K562 (cell line): ENCODE data around the gene SFSWAP. TPM values are rescaled to one million over a fixed set of nuclear protein-coding genes. Genes with fewer than 3 reads are reported as not detected.

ENCODE experiments used
- ATAC-seq: fragments of 200-7000 bp; cut with Tn5 transposase; 3 replicates; pipeline ENCODE4 v1.9.1; 2020; ENCODE audit warnings: moderate library complexity
- BruUV-seq: library from RNA; stranded (reverse); fragments of 400-500 nt; replicated peaks from 2 replicates; lab custom pipeline; 2021; lab: Mats Ljungman, UMichigan
- CTCF ChIA-PET: fragments of 300-600 bp; formaldehyde crosslinking; extraction: SDS; loops from one replicate; lab custom pipeline; 2021; ENCODE audit warnings: low intra/inter-chr PET ratio; lab: Yijun Ruan, JAX
- POLR2A ChIA-PET: fragments of 300-600, 350-650 bp; sonication (Branson Sonifier 250); formaldehyde crosslinking; extraction: SDS; loops from one replicate; lab custom pipeline; 2021; ENCODE audit warnings: antibody characterized with exemption, inconsistent platforms; lab: Yijun Ruan, JAX
- DNase-seq, 4 experiments: peaks; one replicate each; pipeline versions ENCODE4 v3.0.0 to v3.0.0-alpha.2; 2011 to 2018; ENCODE audit warnings: low spot score in 3 of 4, mixed read lengths in 3 of 4; ENCODE audit errors: extremely low read depth in 1 of 4
- FAIRE-seq: peaks from 2 replicates; lab custom pipeline; 2011; peaks lifted over from hg19 to GRCh38; lab: Jason Lieb, UNC
- H2AFZ ChIP-seq: 2 replicates; pipeline ENCODE4 v1.6.0; 2011; ENCODE audit warnings: low read depth, low read length, control low read depth, inconsistent platforms
- H3K27ac ChIP-seq: fragments of 200-600 bp; 3 replicates; pipeline ENCODE4 v1.8.0; 2011; ENCODE audit warnings: low read depth, mild to moderate bottlenecking, control low read depth, inconsistent platforms, low read length, moderate library complexity, mixed read lengths; ENCODE audit errors: extremely low read depth
- H3K27me3 ChIP-seq, 2 experiments: fragments of 300-600 bp in 1 of 2; 2 replicates in 1 of 2; 3 replicates in 1 of 2; pipeline versions ENCODE4 v1.6.0 to v1.8.0; 2011; ENCODE audit warnings: inconsistent platforms in 2 of 2, low read length in 2 of 2, mild to moderate bottlenecking in 1 of 2, mixed read lengths in 1 of 2, moderate library complexity in 1 of 2; ENCODE audit not compliant: control insufficient read depth in 2 of 2, insufficient read depth in 2 of 2
- H3K36me3 ChIP-seq: fragments of 300-600 bp; 3 replicates; pipeline ENCODE4 v1.8.0; 2011; ENCODE audit warnings: mild to moderate bottlenecking, low read length, inconsistent platforms; ENCODE audit not compliant: control insufficient read depth, insufficient read depth
- H3K4me1 ChIP-seq, 2 experiments: fragments of 200-600 bp in 1 of 2; replicated peaks in 1 of 2; 2 replicates in 1 of 2; 3 replicates in 1 of 2; pipeline versions ENCODE4 v1.5.1 to v1.8.0; 2011; ENCODE audit warnings: inconsistent platforms in 2 of 2, low read length in 2 of 2, mild to moderate bottlenecking in 1 of 2, mixed read lengths in 1 of 2, moderate library complexity in 1 of 2; ENCODE audit not compliant: control insufficient read depth in 2 of 2, insufficient read depth in 2 of 2
- H3K4me2 ChIP-seq: 2 replicates; pipeline ENCODE4 v1.6.1; 2011; ENCODE audit warnings: low read length, control low read depth, inconsistent platforms, mixed read lengths; ENCODE audit not compliant: insufficient read depth
- H3K4me3 ChIP-seq: fragments of 200-600 bp; sonication (generic), shearing (Covaris generic); 2 replicates; pipeline ENCODE4 v1.5.1; 2016; ENCODE audit warnings: control low read depth, inconsistent platforms
- H3K79me2 ChIP-seq: fragments of 200-600 bp; 3 replicates; pipeline ENCODE4 v1.8.0; 2011; ENCODE audit warnings: low read length, inconsistent platforms; ENCODE audit not compliant: control insufficient read depth, insufficient read depth
- H3K9ac ChIP-seq, 2 experiments: 2 replicates each; pipeline versions ENCODE4 v1.6.0 to v1.6.1; 2011; ENCODE audit warnings: low read depth in 2 of 2, low read length in 2 of 2, control low read depth in 1 of 2, inconsistent platforms in 1 of 2, mild to moderate bottlenecking in 1 of 2, mixed read lengths in 1 of 2; ENCODE audit not compliant: insufficient read depth in 1 of 2
- H3K9me1 ChIP-seq: one replicate; pipeline ENCODE4 v1.6.0; 2011; ENCODE audit warnings: inconsistent platforms, mild to moderate bottlenecking, low read length, moderate library complexity; ENCODE audit not compliant: control insufficient read depth, insufficient read depth
- H3K9me3 ChIP-seq: replicated peaks from 2 replicates; pipeline ENCODE4 v1.5.1; 2011; ENCODE audit warnings: low read depth, low read length, inconsistent platforms; ENCODE audit not compliant: control insufficient read depth, insufficient read depth
- H4K20me1 ChIP-seq: replicated peaks from 2 replicates; pipeline ENCODE4 v1.6.1; 2011; ENCODE audit warnings: low read length, inconsistent platforms, mixed read lengths; ENCODE audit not compliant: control insufficient read depth, insufficient read depth
- DACH1 ChIP-seq: fragments of 450-650 bp; IDR thresholded peaks from 2 replicates; pipeline ENCODE4 v1.6.1; 2018; ENCODE audit not compliant: partially characterized antibody
- MCM3 ChIP-seq: fragments of 450-650 bp; IDR thresholded peaks from 2 replicates; pipeline ENCODE4 v1.6.1; 2016
- MYC ChIP-seq, 2 experiments: fragments of 250-450 bp in 1 of 2; sonication (Bioruptor Pico) in 1 of 2; IDR thresholded peaks; 2 replicates each; pipeline versions ENCODE4 v1.5.1 to v1.6.1; 2012 to 2021; ENCODE audit warnings: low read depth in 2 of 2, borderline replicate concordance in 1 of 2, improper control_type of control experiment in 1 of 2, low read length in 1 of 2, mild to moderate bottlenecking in 1 of 2, moderate library complexity in 1 of 2
- TARDBP ChIP-seq: fragments of 450-650 bp; IDR thresholded peaks from 2 replicates; pipeline ENCODE4 v1.6.1; 2016
- TEAD1 ChIP-seq, 2 experiments: fragments of 450-650 bp in 1 of 2; sonication (generic) in 1 of 2; formaldehyde crosslinking; IDR thresholded peaks; 2 replicates each; pipeline versions ENCODE4 v1.4.0 to v1.8.0; 2020 to 2022; ENCODE audit warnings: mild to moderate bottlenecking in 2 of 2, missing genetic modification reagents in 1 of 2
- ZC3H4 ChIP-seq: sonication (generic); formaldehyde crosslinking; IDR thresholded peaks from 2 replicates; pipeline ENCODE4 v1.9.0; 2021; ENCODE audit warnings: missing genetic modification reagents, borderline replicate concordance
- ZNF140 ChIP-seq: fragments of 250-450 bp; sonication (Bioruptor Pico); IDR thresholded peaks from 2 replicates; pipeline ENCODE4 v1.8.0; 2021; ENCODE audit warnings: moderate library complexity, mild to moderate bottlenecking, inconsistent platforms
- ZNF586 ChIP-seq: fragments of 450-650 bp; formaldehyde crosslinking; conservative IDR thresholded peaks from 2 replicates; pipeline ENCODE4 v1.4.0; 2020; ENCODE audit warnings: mild to moderate bottlenecking, moderate library complexity
- ZNF785 ChIP-seq: fragments of 250-450 bp; sonication (Bioruptor Pico); IDR thresholded peaks from 2 replicates; pipeline ENCODE4 v1.4.0; 2020; ENCODE audit warnings: mild to moderate bottlenecking
- WGBS: fragments of 100-300 bp; shearing (Covaris generic); methylation state at CpG from one replicate; pipeline ENCODE4 v1.1.6; 2016; ENCODE audit warnings: low coverage, mixed read lengths; ENCODE audit not compliant: insufficient coverage; ENCODE audit errors: missing lambda C conversion rate; 5-methylcytosine and 5-hydroxymethylcytosine counted together
- in situ Hi-C: fragments of 300-500 bp; cut with MboI; formaldehyde crosslinking; loops from 4 replicates; pipeline ENCODE4 v1.15.0; 2018; ENCODE audit warnings: inconsistent platforms, mixed read lengths
- intact Hi-C: fragments of 100-400 bp; cut with micrococcal nuclease; formaldehyde crosslinking; loops from 2 replicates; pipeline ENCODE4 v1.14.2; 2022
- polyA plus RNA-seq, 8 experiments: library from polyadenylated mRNA; depleted of rRNA in 4 of 8; stranded (reverse) in 5 of 8; unstranded in 3 of 8; fragments of >200 nt; fragmentation: Nextera tagmentation in 2 of 8; fragmentation: Illumina TruSeq in 1 of 8; extraction: Ambion mirVana in 2 of 8; extraction: Trizol in 1 of 8; gene quantifications; 2 replicates each; pipeline versions ENCODE4 v1.2.1 to v1.2.3, GENCODE V29; 2011 to 2014; ENCODE audit warnings: inconsistent platforms in 1 of 8, missing spikeins in 1 of 8
- total RNA-seq, 7 experiments: library from RNA; depleted of rRNA in 6 of 7; stranded (reverse); fragments of >200 nt in 6 of 7; fragmentation: Illumina TruSeq in 2 of 7; extraction: Trizol in 2 of 7; gene quantifications; 2 replicates each; pipeline versions ENCODE4 v1.2.1 to v1.2.3, GENCODE V29; 2011 to 2021; ENCODE audit warnings: low replicate concordance in 1 of 7
- TF ChIP-seq, protein P1 (sequence below): fragments of 450-650 bp; IDR thresholded peaks from 2 replicates; pipeline ENCODE4 v1.6.1; 2016; ENCODE audit warnings: missing biosample characterization, missing genetic modification characterization
- TF ChIP-seq, protein P2 (sequence below): fragments of 250-450 bp; sonication (Bioruptor Pico); IDR thresholded peaks from 2 replicates; pipeline ENCODE4 v1.9.0; 2021; ENCODE audit warnings: mild to moderate bottlenecking
- TF ChIP-seq, protein P3 (sequence below): fragments of 450-650 bp; formaldehyde crosslinking; IDR thresholded peaks from 2 replicates; pipeline ENCODE4 v1.4.0; 2020; ENCODE audit warnings: mild to moderate bottlenecking, moderate library complexity
- TF ChIP-seq, protein P4 (sequence below): fragments of 450-650 bp; IDR thresholded peaks from 2 replicates; pipeline ENCODE4 v1.6.1; 2018; ENCODE audit not compliant: partially characterized antibody

SFSWAP gene
- total and polyA plus RNA-seq, 9 of the 15 experiments (the other 6 are each of a cell fraction or from before 2014, with no cell fraction given): 2.4 to 60.4 (median 32.6) TPM

DNA sequence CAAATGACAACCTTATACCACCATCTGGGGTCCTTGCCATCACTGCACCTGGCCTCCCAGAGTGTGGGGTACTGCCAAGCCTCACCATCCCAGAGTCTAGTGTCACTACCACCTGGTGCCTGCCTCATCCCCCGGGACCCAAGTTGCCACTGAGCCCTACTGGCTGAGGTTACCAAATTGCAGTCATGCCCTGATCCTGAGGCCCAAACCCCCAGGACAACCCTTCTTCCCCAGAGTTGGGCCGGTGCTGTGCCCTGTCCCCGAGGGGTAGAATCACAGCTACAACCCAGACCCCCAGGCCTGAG lies 8.4 kb upstream of the SFSWAP start:
- Histone ChIP-seq H3K4me1 (peaks cover 0 to 4% of the 10 kb centered on the region in 2 experiments; a peak in 2 of 5 replicates), H3K9me3 (no peaks in the 10 kb centered on the region), H3K9me1 (no peaks in the 10 kb centered on the region), H3K36me3 (no peaks in the 10 kb centered on the region), H4K20me1 (no peaks in the 10 kb centered on the region; the same call in 1 of the 2 replicates), H3K27me3 (peaks cover 10 to 22% of the 10 kb centered on the region in 2 experiments; a peak in 4 of 5 replicates), H3K4me2 (no peak overlapping the region), H2AFZ (no peak overlapping the region), H3K27ac (no peak overlapping the region), H3K9ac (no peak overlapping the region), H3K79me2 (no peaks in the 10 kb centered on the region), H3K4me3 (no peak overlapping the region)
- 3% methylated on average over 3 of the region's 3 CpGs for WGBS
- in situ Hi-C loops: no loop called here
- no TSS peak for BruUV-seq
- FAIRE-seq (no peak), DNase-seq (no peak), ATAC-seq (no peak)
- ChIA-PET CTCF (no interaction called here), POLR2A (interaction anchor here (1.1 to 1.4 kb wide), 2 partner anchors 8 to 10 kb away, joined by 4 to 6 read pairs; partner anchors contain the start of gene SFSWAP)
- intact Hi-C loops: no loop called here
- TF ChIP-seq ZNF586 (CRISPR knock-in tag) (no peak), MCM3 (no peak), ZNF785 (CRISPR knock-in tag) (no peak), TARDBP (no peak), TEAD1 (CRISPR knock-in tag; IDR thresholded peaks at IDR 0.05) (no peak), DACH1 (no peak), ZC3H4 (CRISPR knock-in tag) (no peak), MYC (IDR thresholded peaks at IDR 0.05; ENCODE audit: low read depth, low read length) (no peak), MYC (CRISPR knock-in tag; IDR thresholded peaks at IDR 0.05; ENCODE audit: borderline replicate concordance, low read depth) (no peak), ZNF140 (CRISPR knock-in tag) (no peak)
- TF ChIP-seq, protein P1, sequence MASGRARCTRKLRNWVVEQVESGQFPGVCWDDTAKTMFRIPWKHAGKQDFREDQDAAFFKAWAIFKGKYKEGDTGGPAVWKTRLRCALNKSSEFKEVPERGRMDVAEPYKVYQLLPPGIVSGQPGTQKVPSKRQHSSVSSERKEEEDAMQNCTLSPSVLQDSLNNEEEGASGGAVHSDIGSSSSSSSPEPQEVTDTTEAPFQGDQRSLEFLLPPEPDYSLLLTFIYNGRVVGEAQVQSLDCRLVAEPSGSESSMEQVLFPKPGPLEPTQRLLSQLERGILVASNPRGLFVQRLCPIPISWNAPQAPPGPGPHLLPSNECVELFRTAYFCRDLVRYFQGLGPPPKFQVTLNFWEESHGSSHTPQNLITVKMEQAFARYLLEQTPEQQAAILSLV (tag): no peak
- TF ChIP-seq, protein P2, sequence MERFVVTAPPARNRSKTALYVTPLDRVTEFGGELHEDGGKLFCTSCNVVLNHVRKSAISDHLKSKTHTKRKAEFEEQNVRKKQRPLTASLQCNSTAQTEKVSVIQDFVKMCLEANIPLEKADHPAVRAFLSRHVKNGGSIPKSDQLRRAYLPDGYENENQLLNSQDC (CRISPR knock-in tag): no peak
- TF ChIP-seq, protein P3, sequence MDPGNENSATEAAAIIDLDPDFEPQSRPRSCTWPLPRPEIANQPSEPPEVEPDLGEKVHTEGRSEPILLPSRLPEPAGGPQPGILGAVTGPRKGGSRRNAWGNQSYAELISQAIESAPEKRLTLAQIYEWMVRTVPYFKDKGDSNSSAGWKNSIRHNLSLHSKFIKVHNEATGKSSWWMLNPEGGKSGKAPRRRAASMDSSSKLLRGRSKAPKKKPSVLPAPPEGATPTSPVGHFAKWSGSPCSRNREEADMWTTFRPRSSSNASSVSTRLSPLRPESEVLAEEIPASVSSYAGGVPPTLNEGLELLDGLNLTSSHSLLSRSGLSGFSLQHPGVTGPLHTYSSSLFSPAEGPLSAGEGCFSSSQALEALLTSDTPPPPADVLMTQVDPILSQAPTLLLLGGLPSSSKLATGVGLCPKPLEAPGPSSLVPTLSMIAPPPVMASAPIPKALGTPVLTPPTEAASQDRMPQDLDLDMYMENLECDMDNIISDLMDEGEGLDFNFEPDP (CRISPR knock-in tag): no peak
- TF ChIP-seq, protein P4, sequence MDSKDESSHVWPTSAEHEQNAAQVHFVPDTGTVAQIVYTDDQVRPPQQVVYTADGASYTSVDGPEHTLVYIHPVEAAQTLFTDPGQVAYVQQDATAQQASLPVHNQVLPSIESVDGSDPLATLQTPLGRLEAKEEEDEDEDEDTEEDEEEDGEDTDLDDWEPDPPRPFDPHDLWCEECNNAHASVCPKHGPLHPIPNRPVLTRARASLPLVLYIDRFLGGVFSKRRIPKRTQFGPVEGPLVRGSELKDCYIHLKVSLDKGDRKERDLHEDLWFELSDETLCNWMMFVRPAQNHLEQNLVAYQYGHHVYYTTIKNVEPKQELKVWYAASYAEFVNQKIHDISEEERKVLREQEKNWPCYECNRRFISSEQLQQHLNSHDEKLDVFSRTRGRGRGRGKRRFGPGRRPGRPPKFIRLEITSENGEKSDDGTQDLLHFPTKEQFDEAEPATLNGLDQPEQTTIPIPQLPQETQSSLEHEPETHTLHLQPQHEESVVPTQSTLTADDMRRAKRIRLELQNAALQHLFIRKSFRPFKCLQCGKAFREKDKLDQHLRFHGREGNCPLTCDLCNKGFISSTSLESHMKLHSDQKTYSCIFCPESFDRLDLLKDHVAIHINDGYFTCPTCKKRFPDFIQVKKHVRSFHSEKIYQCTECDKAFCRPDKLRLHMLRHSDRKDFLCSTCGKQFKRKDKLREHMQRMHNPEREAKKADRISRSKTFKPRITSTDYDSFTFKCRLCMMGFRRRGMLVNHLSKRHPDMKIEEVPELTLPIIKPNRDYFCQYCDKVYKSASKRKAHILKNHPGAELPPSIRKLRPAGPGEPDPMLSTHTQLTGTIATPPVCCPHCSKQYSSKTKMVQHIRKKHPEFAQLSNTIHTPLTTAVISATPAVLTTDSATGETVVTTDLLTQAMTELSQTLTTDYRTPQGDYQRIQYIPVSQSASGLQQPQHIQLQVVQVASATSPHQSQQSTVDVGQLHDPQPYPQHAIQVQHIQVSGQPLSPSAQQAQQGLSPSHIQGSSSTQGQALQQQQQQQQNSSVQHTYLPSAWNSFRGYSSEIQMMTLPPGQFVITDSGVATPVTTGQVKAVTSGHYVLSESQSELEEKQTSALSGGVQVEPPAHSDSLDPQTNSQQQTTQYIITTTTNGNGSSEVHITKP: no peak
